DND-41 (cell line): Measurements from ENCODE around the gene SPSB4.
A peak's percentile ranks its signal among the peaks of the same experiment; 100 is the strongest.

Experiments
- ATAC-seq: fragments of 200-7000 bp; cut with Tn5 transposase; 3 replicates; pipeline ENCODE4 v1.9.1; 2021; ENCODE audit warnings: low read depth; ENCODE audit not compliant: insufficient read depth
- DNase-seq: peaks from one replicate; pipeline ENCODE4 v3.0.0-alpha.2; 2020
- H2AFZ ChIP-seq: 2 replicates; pipeline ENCODE4 v1.6.0; 2012; ENCODE audit warnings: low read depth, low read length
- H3K27ac ChIP-seq: 2 replicates; pipeline ENCODE4 v1.5.1; 2012; ENCODE audit warnings: low read length, inconsistent platforms
- H3K27me3 ChIP-seq: fragments of 200-600 bp; sonication (generic); 2 replicates; pipeline ENCODE4 v1.6.0; 2012; ENCODE audit warnings: low read length, mild to moderate bottlenecking, inconsistent platforms; ENCODE audit not compliant: insufficient read depth, poor library complexity
- H3K36me3 ChIP-seq: 2 replicates; pipeline ENCODE4 v1.5.1; 2012; ENCODE audit warnings: low read length, inconsistent platforms; ENCODE audit not compliant: insufficient read depth
- H3K4me1 ChIP-seq: 2 replicates; pipeline ENCODE4 v1.5.1; 2012; ENCODE audit warnings: mild to moderate bottlenecking, low read length; ENCODE audit not compliant: insufficient read depth
- H3K4me2 ChIP-seq: 2 replicates; pipeline ENCODE4 v1.6.0; 2012; ENCODE audit warnings: mild to moderate bottlenecking, moderate library complexity, low read length, inconsistent platforms; ENCODE audit not compliant: insufficient read depth
- H3K4me3 ChIP-seq, 2 experiments: fragments of 200-600 bp in 1 of 2; shearing (Covaris generic) in 1 of 2; 2 replicates each; pipeline ENCODE4 v1.5.1; 2012 to 2016; ENCODE audit warnings: inconsistent platforms in 2 of 2, low read length in 2 of 2, mild to moderate bottlenecking in 2 of 2, low read depth in 1 of 2, moderate library complexity in 1 of 2
- H3K79me2 ChIP-seq: 2 replicates; pipeline ENCODE4 v1.6.0; 2012; ENCODE audit warnings: low read length, inconsistent platforms; ENCODE audit not compliant: insufficient read depth
- H3K9ac ChIP-seq: 2 replicates; pipeline ENCODE4 v1.6.0; 2012; ENCODE audit warnings: low read depth, mild to moderate bottlenecking, inconsistent platforms, low read length, moderate library complexity
- H3K9me3 ChIP-seq: 2 replicates; pipeline ENCODE4 v1.5.1; 2012; ENCODE audit warnings: low read length, moderate library complexity, mild to moderate bottlenecking, inconsistent platforms; ENCODE audit not compliant: insufficient read depth, severe bottlenecking
- H4K20me1 ChIP-seq: 2 replicates; pipeline ENCODE4 v1.6.0; 2012; ENCODE audit warnings: low read length; ENCODE audit not compliant: insufficient read depth
- CTCF ChIP-seq: IDR thresholded peaks from 2 replicates; pipeline ENCODE4 v1.5.1; 2012; ENCODE audit warnings: borderline replicate concordance, low read length, moderate library complexity, mild to moderate bottlenecking; ENCODE audit not compliant: poor library complexity, severe bottlenecking; ENCODE audit errors: extremely low read depth
- EZH2 ChIP-seq: IDR thresholded peaks from 3 replicates; pipeline ENCODE4 v1.6.1; 2012; ENCODE audit warnings: borderline replicate concordance, low read depth, mild to moderate bottlenecking, moderate library complexity, low read length, inconsistent platforms; ENCODE audit not compliant: severe bottlenecking

The SPSB4 gene

GRCh38 chr3:141106842-141107241 lies 55.7 kb downstream of the SPSB4 start:
- DNase-seq (no peak), ATAC-seq (no peak)
- peaks cover 3% of the 10 kb centered on the region; the same call in 1 of the 2 replicates for H3K79me2 ChIP-seq
- TF ChIP-seq CTCF (no peak), EZH2 (no peak)
- no peak overlapping the region for H2AFZ ChIP-seq
- no peak overlapping the region for H3K9ac ChIP-seq
- no peaks in the 10 kb centered on the region for H3K27me3 ChIP-seq
- H3K4me3 ChIP-seq, result no peak overlapping the region
- H3K36me3 ChIP-seq, result peaks cover 29% of the 10 kb centered on the region
- peaks cover 28% of the 10 kb centered on the region for H3K4me1 ChIP-seq
- no peak overlapping the region for H3K4me2 ChIP-seq
- H3K27ac ChIP-seq, result no peak overlapping the region
- H4K20me1 ChIP-seq, result peaks cover 4% of the 10 kb centered on the region
- H3K9me3 ChIP-seq, result no peaks in the 10 kb centered on the region

GRCh38 chr3:141108039-141108438 lies 56.9 kb downstream of the SPSB4 start:
- no peak overlapping the region for H3K4me3 ChIP-seq
- TF ChIP-seq CTCF (no peak), EZH2 (no peak)
- H3K36me3 ChIP-seq, result peaks cover 20% of the 10 kb centered on the region
- H3K9me3 ChIP-seq, result no peaks in the 10 kb centered on the region
- H3K27me3 ChIP-seq, result no peaks in the 10 kb centered on the region
- no peak overlapping the region for H2AFZ ChIP-seq
- H3K79me2 ChIP-seq, result peaks cover 3% of the 10 kb centered on the region; the same call in 1 of the 2 replicates
- H4K20me1 ChIP-seq, result no peaks in the 10 kb centered on the region; the same call in 1 of the 2 replicates
- H3K4me1 ChIP-seq, result peaks cover 32% of the 10 kb centered on the region
- DNase-seq, result no peak
- no peak overlapping the region for H3K9ac ChIP-seq
- no peak overlapping the region for H3K4me2 ChIP-seq
- ATAC-seq, result no peak
- H3K27ac ChIP-seq, result peak overlapping the region; percentile 28; the same call in 1 of the 2 replicates

GRCh38 chr3:141109751-141110150 lies 58.6 kb downstream of the SPSB4 start:
- TF ChIP-seq CTCF (no peak), EZH2 (no peak)
- Histone ChIP-seq H3K9ac (no peak overlapping the region), H3K9me3 (no peaks in the 10 kb centered on the region), H3K4me2 (no peak overlapping the region), H3K36me3 (peaks cover 20% of the 10 kb centered on the region), H3K27ac (peak overlapping the region; percentile 61), H3K79me2 (peaks cover 6% of the 10 kb centered on the region; the same call in 1 of the 2 replicates), H3K27me3 (no peaks in the 10 kb centered on the region), H3K4me1 (peaks cover 32% of the 10 kb centered on the region), H4K20me1 (no peaks in the 10 kb centered on the region), H2AFZ (no peak overlapping the region), H3K4me3 (no peak overlapping the region)
- no peak for DNase-seq
- no peak for ATAC-seq

GRCh38 chr3:141110322-141110721 lies 59.2 kb downstream of the SPSB4 start:
- Histone ChIP-seq H4K20me1 (no peaks in the 10 kb centered on the region), H3K9me3 (no peaks in the 10 kb centered on the region), H2AFZ (no peak overlapping the region), H3K4me1 (peaks cover 32% of the 10 kb centered on the region), H3K27ac (peak overlapping the region; percentile 61), H3K4me2 (no peak overlapping the region), H3K36me3 (peaks cover 20% of the 10 kb centered on the region), H3K79me2 (peaks cover 6% of the 10 kb centered on the region; the same call in 1 of the 2 replicates), H3K4me3 (no peak overlapping the region), H3K9ac (no peak overlapping the region), H3K27me3 (no peaks in the 10 kb centered on the region)
- DNase-seq, result no peak
- ATAC-seq, result no peak
- TF ChIP-seq CTCF (no peak), EZH2 (no peak)
